Uterus (tissue), 2 donors: ENCODE results near the gene PIK3CD.

Experiments
- POLR2A ChIP-seq, 2 donors: fragments of 450-650 bp; IDR thresholded peaks; one replicate each; pipeline ENCODE4 v1.6.1; 2016; ENCODE audit warnings: antibody characterized with exemption in 2 of 2, mild to moderate bottlenecking in 1 of 2, moderate library complexity in 1 of 2
- TF ChIP-seq, protein P1 (sequence below), 4 experiments: fragments of 200-600 bp in 2 of 4; fragments of 450-650 bp in 2 of 4; sonication (generic) in 2 of 4; IDR thresholded peaks; one replicate each; pipeline ENCODE4 v1.5.1; 2016 to 2019; ENCODE audit warnings: antibody characterized with exemption in 4 of 4, mild to moderate bottlenecking in 2 of 4, moderate library complexity in 1 of 4

GRCh38 chr1:9720785-9721605 lies 69.5 kb downstream of the PIK3CD start:
- TF ChIP-seq, protein P1, sequence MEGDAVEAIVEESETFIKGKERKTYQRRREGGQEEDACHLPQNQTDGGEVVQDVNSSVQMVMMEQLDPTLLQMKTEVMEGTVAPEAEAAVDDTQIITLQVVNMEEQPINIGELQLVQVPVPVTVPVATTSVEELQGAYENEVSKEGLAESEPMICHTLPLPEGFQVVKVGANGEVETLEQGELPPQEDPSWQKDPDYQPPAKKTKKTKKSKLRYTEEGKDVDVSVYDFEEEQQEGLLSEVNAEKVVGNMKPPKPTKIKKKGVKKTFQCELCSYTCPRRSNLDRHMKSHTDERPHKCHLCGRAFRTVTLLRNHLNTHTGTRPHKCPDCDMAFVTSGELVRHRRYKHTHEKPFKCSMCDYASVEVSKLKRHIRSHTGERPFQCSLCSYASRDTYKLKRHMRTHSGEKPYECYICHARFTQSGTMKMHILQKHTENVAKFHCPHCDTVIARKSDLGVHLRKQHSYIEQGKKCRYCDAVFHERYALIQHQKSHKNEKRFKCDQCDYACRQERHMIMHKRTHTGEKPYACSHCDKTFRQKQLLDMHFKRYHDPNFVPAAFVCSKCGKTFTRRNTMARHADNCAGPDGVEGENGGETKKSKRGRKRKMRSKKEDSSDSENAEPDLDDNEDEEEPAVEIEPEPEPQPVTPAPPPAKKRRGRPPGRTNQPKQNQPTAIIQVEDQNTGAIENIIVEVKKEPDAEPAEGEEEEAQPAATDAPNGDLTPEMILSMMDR (IDR thresholded peaks at IDR 0.05) = no peak
- TF ChIP-seq POLR2A (IDR thresholded peaks at IDR 0.05) = no peak
